Caco-2 (cell line): ENCODE results near the gene ATP6V0B. TPM values are rescaled to one million over a fixed set of nuclear protein-coding genes. Genes with fewer than 3 reads are reported as not detected.

Experiments
- BruUV-seq: library from RNA; stranded (reverse); fragments of 400-500 nt; replicated peaks from 2 replicates; lab custom pipeline; 2021; lab: Mats Ljungman, UMichigan
- CTCF ChIA-PET: fragments of 300-600 bp; sonication (Branson Sonifier 250); formaldehyde crosslinking; loops from one replicate; lab custom pipeline; 2022; ENCODE audit warnings: antibody characterized with exemption; lab: Charles Lee
- POLR2A ChIA-PET: fragments of 300-600 bp; sonication (Branson Sonifier 250); formaldehyde crosslinking; loops from one replicate; lab custom pipeline; 2022; ENCODE audit warnings: antibody characterized with exemption; lab: Charles Lee
- DNase-seq, 2 experiments: peaks; one replicate each; pipeline versions ENCODE4 v3.0.0 to v3.0.0-alpha.2; 2020 to 2022
- H3K27me3 ChIP-seq: replicated peaks from 2 replicates; pipeline ENCODE4 v1.6.0; 2011; ENCODE audit warnings: low read length; ENCODE audit not compliant: control insufficient read depth, insufficient read depth
- H3K36me3 ChIP-seq: 2 replicates; pipeline ENCODE4 v1.5.1; 2011; ENCODE audit warnings: low read length; ENCODE audit not compliant: control insufficient read depth, insufficient read depth
- H3K4me1 ChIP-seq: fragments of 250-450 bp; sonication (Bioruptor Pico); 2 replicates; pipeline ENCODE4 v1.5.1; 2020; ENCODE audit warnings: mild to moderate bottlenecking
- H3K4me3 ChIP-seq: 2 replicates; pipeline ENCODE4 v1.5.1; 2011; ENCODE audit warnings: low read depth, mild to moderate bottlenecking, control low read depth, low read length
- H3K9me3 ChIP-seq: fragments of 250-450 bp; sonication (Bioruptor Pico); 2 replicates; pipeline ENCODE4 v1.5.1; 2020; ENCODE audit warnings: mild to moderate bottlenecking, moderate library complexity
- H3K27ac Mint-ChIP-seq: one replicate; pipeline ENCODE4 v1.8.0; 2022; ENCODE audit warnings: mixed read lengths; ENCODE audit not compliant: unreplicated experiment
- H3K27me3 Mint-ChIP-seq: one replicate; pipeline ENCODE4 v1.8.0; 2022; ENCODE audit warnings: mixed read lengths; ENCODE audit not compliant: insufficient read depth, unreplicated experiment
- H3K36me3 Mint-ChIP-seq: one replicate; pipeline ENCODE4 v1.8.0; 2022; ENCODE audit warnings: mild to moderate bottlenecking, mixed read lengths; ENCODE audit not compliant: insufficient read depth, unreplicated experiment
- H3K4me1 Mint-ChIP-seq: one replicate; pipeline ENCODE4 v1.8.0; 2022; ENCODE audit warnings: low read depth, mixed read lengths; ENCODE audit not compliant: unreplicated experiment
- H3K4me3 Mint-ChIP-seq: one replicate; pipeline ENCODE4 v1.8.0; 2022; ENCODE audit warnings: mild to moderate bottlenecking, moderate library complexity, mixed read lengths; ENCODE audit not compliant: unreplicated experiment
- H3K9me3 Mint-ChIP-seq: one replicate; pipeline ENCODE4 v1.8.0; 2022; ENCODE audit warnings: mixed read lengths; ENCODE audit not compliant: unreplicated experiment
- CTCF ChIP-seq, 2 experiments: fragments of 200-600 bp in 1 of 2; IDR thresholded peaks; 1 replicate in 1 of 2; 2 replicates in 1 of 2; pipeline versions ENCODE4 v1.5.1 to v1.8.0; 2011 to 2022; ENCODE audit warnings: antibody characterized with exemption in 1 of 2, control low read depth in 1 of 2, inconsistent platforms in 1 of 2, low read depth in 1 of 2, low read length in 1 of 2, mild to moderate bottlenecking in 1 of 2, moderate library complexity in 1 of 2; ENCODE audit not compliant: insufficient read depth in 1 of 2, severe bottlenecking in 1 of 2, unreplicated experiment in 1 of 2
- intact Hi-C: fragments of 100-400 bp; cut with micrococcal nuclease; formaldehyde crosslinking; loops from one replicate; pipeline ENCODE4 v1.10.0; 2022; ENCODE audit not compliant: unreplicated experiment
- total RNA-seq: library from RNA; stranded (reverse); gene quantifications from 2 replicates; pipeline ENCODE4 v1.2.3, GENCODE V29; 2022

Gene ATP6V0B
- total RNA-seq, 1 experiment from 2014 or later: 91.2 TPM

DNA sequence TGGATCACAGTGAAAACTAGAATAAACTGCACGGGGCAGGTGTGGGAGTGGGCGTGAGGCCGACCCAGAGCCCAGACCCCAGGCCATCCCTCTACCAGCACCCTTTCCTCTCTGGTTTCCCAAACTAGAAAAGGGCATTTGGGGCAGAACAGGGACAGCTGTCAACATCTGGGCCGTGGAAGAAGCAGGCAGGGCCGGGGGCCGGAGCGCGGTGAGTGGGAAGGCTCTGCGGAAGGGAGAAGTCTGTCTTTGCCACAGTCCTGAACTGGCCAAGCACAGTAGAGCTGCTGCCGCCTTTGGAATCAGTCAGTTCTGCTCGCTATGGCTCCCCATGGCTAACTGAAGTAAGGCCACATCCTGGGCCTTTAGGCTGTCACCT lies 23.2 kb downstream of the ATP6V0B start:
- no peaks in the 10 kb centered on the region for H3K36me3 ChIP-seq
- H3K4me3 Mint-ChIP-seq: no peak overlapping the region
- POLR2A ChIA-PET: no interaction called here
- no peak overlapping the region for H3K27ac Mint-ChIP-seq
- H3K4me1 Mint-ChIP-seq: no peaks in the 10 kb centered on the region
- BruUV-seq: no TSS peak
- no peaks in the 10 kb centered on the region for H3K27me3 Mint-ChIP-seq
- H3K9me3 Mint-ChIP-seq: no peaks in the 10 kb centered on the region
- no peak overlapping the region for H3K4me3 ChIP-seq
- peaks cover 27% of the 10 kb centered on the region for H3K36me3 Mint-ChIP-seq
- no peaks in the 10 kb centered on the region for H3K4me1 ChIP-seq
- no peak for DNase-seq
- H3K9me3 ChIP-seq: no peaks in the 10 kb centered on the region
- CTCF ChIA-PET: no interaction called here
- intact Hi-C loops: no loop called here
- no peaks in the 10 kb centered on the region for H3K27me3 ChIP-seq
- no peak for TF ChIP-seq CTCF (IDR thresholded peaks at IDR 0.05; ENCODE audit: insufficient read depth in 1 of 2, low read depth in 1 of 2, low read length in 1 of 2, severe bottlenecking in 1 of 2, unreplicated experiment in 1 of 2)

DNA sequence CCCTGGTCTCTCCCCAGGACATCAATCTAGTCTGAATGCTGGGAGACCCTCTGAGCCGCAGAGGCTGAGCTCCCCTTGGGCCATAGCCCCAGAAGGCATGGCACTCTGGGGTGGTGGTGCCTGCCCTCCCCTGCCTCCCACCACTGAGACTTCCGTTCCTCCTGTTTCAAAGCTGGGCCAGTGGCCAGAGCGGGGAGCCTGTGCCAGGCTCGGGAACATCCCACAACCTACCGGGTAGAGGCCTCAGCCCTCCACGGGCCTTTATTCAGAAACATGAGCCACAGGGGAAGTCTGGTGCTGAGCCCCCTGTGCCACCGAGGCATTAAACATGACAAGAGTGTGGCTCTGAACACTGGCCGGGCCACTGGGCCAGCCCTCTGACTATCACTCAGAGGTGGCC lies 24.7 kb downstream of the ATP6V0B start:
- Mint-ChIP-seq H3K36me3 (peaks cover 24% of the 10 kb centered on the region), H3K27ac (no peak overlapping the region), H3K27me3 (no peaks in the 10 kb centered on the region), H3K4me1 (no peaks in the 10 kb centered on the region), H3K4me3 (no peak overlapping the region), H3K9me3 (no peaks in the 10 kb centered on the region)
- DNase-seq: no peak
- ChIA-PET POLR2A (no interaction called here), CTCF (no interaction called here)
- Histone ChIP-seq H3K4me1 (no peaks in the 10 kb centered on the region), H3K27me3 (no peaks in the 10 kb centered on the region), H3K36me3 (no peaks in the 10 kb centered on the region), H3K4me3 (no peak overlapping the region), H3K9me3 (no peaks in the 10 kb centered on the region)
- intact Hi-C loops: no loop called here
- TF ChIP-seq CTCF (IDR thresholded peaks at IDR 0.05; ENCODE audit: insufficient read depth in 1 of 2, low read depth in 1 of 2, low read length in 1 of 2, severe bottlenecking in 1 of 2, unreplicated experiment in 1 of 2): no peak
- no TSS peak for BruUV-seq

DNA sequence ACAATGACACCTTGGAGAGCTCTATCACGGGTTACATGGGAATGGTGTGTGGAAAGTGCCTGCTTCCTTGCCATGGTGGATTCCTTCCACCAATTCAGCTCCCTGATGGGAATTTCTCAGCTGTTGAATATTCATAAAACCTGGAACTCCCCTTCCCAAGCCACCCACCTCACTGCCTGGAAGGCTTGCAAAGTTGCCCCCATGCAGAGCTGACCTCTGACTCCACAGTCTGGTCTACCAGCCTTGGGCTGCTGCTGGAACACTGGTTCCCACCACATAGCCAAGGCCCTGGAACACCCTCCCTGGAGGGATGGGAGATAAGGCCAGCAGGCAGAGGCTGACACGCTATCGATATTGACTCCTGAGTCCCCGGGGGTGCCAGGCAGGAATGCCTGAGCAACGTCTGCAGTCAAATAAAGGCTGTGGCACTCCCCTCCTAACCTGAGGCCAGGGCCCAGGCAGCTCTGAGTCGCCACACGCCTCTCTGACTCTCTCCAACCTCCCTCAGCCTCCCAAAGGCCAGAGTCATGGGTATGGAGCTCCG lies 25.4 kb downstream of the ATP6V0B start:
- POLR2A ChIA-PET: no interaction called here
- no peaks in the 10 kb centered on the region for H3K4me1 ChIP-seq
- no peak for DNase-seq
- H3K36me3 Mint-ChIP-seq: peaks cover 31% of the 10 kb centered on the region
- no peak overlapping the region for H3K4me3 Mint-ChIP-seq
- no peaks in the 10 kb centered on the region for H3K27me3 Mint-ChIP-seq
- H3K9me3 Mint-ChIP-seq: no peaks in the 10 kb centered on the region
- TF ChIP-seq CTCF (IDR thresholded peaks at IDR 0.05; ENCODE audit: insufficient read depth in 1 of 2, low read depth in 1 of 2, low read length in 1 of 2, severe bottlenecking in 1 of 2, unreplicated experiment in 1 of 2): no peak
- no peaks in the 10 kb centered on the region for H3K9me3 ChIP-seq
- no peaks in the 10 kb centered on the region for H3K36me3 ChIP-seq
- CTCF ChIA-PET: no interaction called here
- no peaks in the 10 kb centered on the region for H3K27me3 ChIP-seq
- BruUV-seq: no TSS peak
- H3K27ac Mint-ChIP-seq: no peak overlapping the region
- no peak overlapping the region for H3K4me3 ChIP-seq
- intact Hi-C loops: no loop called here
- no peaks in the 10 kb centered on the region for H3K4me1 Mint-ChIP-seq
